H1 (cell line): Measurements from ENCODE around the gene MYBPHL. TPM values are rescaled to one million over a fixed set of nuclear protein-coding genes. Genes with fewer than 3 reads are reported as not detected.

Experiments
- BRCA1 ChIP-seq: IDR thresholded peaks from 2 replicates; pipeline ENCODE4 v1.6.1; 2012; ENCODE audit warnings: low read depth, low read length, improper control_type of control experiment
- FOSL1 ChIP-seq: IDR thresholded peaks from 2 replicates; pipeline ENCODE4 v1.6.1; 2011; ENCODE audit warnings: mild to moderate bottlenecking, low read depth, low read length, moderate library complexity; ENCODE audit not compliant: insufficient read depth
- JUND ChIP-seq: IDR thresholded peaks from 2 replicates; pipeline ENCODE4 v1.6.1; 2011; ENCODE audit warnings: mild to moderate bottlenecking, improper control_type of control experiment, low read length
- KDM4A ChIP-seq: IDR thresholded peaks from one replicate; pipeline ENCODE4 v1.7.1; 2012; ENCODE audit warnings: low read depth, mild to moderate bottlenecking, moderate library complexity, low read length, inconsistent platforms; ENCODE audit not compliant: severe bottlenecking
- KDM5A ChIP-seq: fragments of 200-600 bp; IDR thresholded peaks from 2 replicates; pipeline ENCODE4 v1.7.1; 2012; ENCODE audit warnings: mild to moderate bottlenecking, low read length, inconsistent platforms, mixed read lengths
- POLR2A ChIP-seq, 2 experiments: IDR thresholded peaks; 1 replicate in 1 of 2; 2 replicates in 1 of 2; pipeline ENCODE4 v1.6.1; 2011; ENCODE audit warnings: low read depth in 2 of 2, low read length in 2 of 2, mild to moderate bottlenecking in 2 of 2; ENCODE audit errors: control extremely low read depth in 1 of 2
- RFX5 ChIP-seq: IDR thresholded peaks from 2 replicates; pipeline ENCODE4 v1.6.1; 2011; ENCODE audit warnings: low read depth, low read length, improper control_type of control experiment, borderline replicate concordance
- TAF7 ChIP-seq: optimal IDR thresholded peaks from 2 replicates; pipeline ENCODE3; 2011; ENCODE audit warnings: low read depth, mild to moderate bottlenecking, inconsistent platforms, low read length, moderate library complexity, borderline replicate concordance
- polyA plus RNA-seq, 7 experiments: library from polyadenylated mRNA; depleted of rRNA in 3 of 7; stranded (reverse) in 5 of 7; unstranded in 2 of 7; fragments of >200 nt in 5 of 7; fragments of 200-250 nt in 2 of 7; gene quantifications; 1 replicate in 5 of 7; 2 replicates in 1 of 7; 4 replicates in 1 of 7; pipeline versions ENCODE4 v1.2.1 to v1.2.3, GENCODE V29; 2011 to 2013; ENCODE audit warnings: missing spikeins in 2 of 7, mixed read lengths in 2 of 7
- total RNA-seq: library from RNA; stranded (reverse); fragmentation: NEBNext Ultra II Directional; extraction: Animal tissue kit (Norgen Biotek cat#: 25700); gene quantifications from 2 replicates; pipeline ENCODE4 v1.2.1, GENCODE V29; 2021
- TF ChIP-seq, protein P1 (sequence below): fragments of 300-600 bp; sonication (generic); IDR thresholded peaks from 2 replicates; pipeline ENCODE4 v1.7.1; 2012; ENCODE audit warnings: low read length, moderate library complexity, mild to moderate bottlenecking, inconsistent platforms; ENCODE audit not compliant: insufficient replicate concordance
- TF ChIP-seq, protein P2 (sequence below): IDR thresholded peaks from 2 replicates; pipeline ENCODE4 v1.6.1; 2011; ENCODE audit warnings: low read depth, mild to moderate bottlenecking, low read length; ENCODE audit not compliant: insufficient read depth

MYBPHL gene
- total and polyA plus RNA-seq, 2 of the 8 experiments (the other 6 are each of a cell fraction or from before 2014, with no cell fraction given) = 0.24 to 0.30 TPM

DNA sequence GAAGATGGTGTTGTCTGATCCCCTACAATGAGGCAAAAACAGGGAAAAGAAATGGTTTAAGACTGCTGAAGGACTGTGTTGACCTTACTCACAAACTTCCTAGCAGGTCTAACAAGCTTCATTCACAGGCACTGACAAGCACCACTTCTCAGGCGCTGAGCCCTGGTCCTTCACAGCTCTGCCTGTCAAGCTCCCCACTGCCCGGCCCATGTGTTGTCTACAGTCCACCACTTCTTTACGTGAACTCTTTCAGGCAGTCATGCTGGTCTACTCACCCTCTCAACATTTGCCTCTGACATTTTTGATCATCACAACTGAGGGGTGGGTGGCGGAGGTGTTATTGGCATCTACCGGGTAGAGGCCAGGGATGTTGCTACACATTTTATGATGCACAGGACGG, 40.7 kb upstream of the MYBPHL start (continued):
- TF ChIP-seq, protein P1, sequence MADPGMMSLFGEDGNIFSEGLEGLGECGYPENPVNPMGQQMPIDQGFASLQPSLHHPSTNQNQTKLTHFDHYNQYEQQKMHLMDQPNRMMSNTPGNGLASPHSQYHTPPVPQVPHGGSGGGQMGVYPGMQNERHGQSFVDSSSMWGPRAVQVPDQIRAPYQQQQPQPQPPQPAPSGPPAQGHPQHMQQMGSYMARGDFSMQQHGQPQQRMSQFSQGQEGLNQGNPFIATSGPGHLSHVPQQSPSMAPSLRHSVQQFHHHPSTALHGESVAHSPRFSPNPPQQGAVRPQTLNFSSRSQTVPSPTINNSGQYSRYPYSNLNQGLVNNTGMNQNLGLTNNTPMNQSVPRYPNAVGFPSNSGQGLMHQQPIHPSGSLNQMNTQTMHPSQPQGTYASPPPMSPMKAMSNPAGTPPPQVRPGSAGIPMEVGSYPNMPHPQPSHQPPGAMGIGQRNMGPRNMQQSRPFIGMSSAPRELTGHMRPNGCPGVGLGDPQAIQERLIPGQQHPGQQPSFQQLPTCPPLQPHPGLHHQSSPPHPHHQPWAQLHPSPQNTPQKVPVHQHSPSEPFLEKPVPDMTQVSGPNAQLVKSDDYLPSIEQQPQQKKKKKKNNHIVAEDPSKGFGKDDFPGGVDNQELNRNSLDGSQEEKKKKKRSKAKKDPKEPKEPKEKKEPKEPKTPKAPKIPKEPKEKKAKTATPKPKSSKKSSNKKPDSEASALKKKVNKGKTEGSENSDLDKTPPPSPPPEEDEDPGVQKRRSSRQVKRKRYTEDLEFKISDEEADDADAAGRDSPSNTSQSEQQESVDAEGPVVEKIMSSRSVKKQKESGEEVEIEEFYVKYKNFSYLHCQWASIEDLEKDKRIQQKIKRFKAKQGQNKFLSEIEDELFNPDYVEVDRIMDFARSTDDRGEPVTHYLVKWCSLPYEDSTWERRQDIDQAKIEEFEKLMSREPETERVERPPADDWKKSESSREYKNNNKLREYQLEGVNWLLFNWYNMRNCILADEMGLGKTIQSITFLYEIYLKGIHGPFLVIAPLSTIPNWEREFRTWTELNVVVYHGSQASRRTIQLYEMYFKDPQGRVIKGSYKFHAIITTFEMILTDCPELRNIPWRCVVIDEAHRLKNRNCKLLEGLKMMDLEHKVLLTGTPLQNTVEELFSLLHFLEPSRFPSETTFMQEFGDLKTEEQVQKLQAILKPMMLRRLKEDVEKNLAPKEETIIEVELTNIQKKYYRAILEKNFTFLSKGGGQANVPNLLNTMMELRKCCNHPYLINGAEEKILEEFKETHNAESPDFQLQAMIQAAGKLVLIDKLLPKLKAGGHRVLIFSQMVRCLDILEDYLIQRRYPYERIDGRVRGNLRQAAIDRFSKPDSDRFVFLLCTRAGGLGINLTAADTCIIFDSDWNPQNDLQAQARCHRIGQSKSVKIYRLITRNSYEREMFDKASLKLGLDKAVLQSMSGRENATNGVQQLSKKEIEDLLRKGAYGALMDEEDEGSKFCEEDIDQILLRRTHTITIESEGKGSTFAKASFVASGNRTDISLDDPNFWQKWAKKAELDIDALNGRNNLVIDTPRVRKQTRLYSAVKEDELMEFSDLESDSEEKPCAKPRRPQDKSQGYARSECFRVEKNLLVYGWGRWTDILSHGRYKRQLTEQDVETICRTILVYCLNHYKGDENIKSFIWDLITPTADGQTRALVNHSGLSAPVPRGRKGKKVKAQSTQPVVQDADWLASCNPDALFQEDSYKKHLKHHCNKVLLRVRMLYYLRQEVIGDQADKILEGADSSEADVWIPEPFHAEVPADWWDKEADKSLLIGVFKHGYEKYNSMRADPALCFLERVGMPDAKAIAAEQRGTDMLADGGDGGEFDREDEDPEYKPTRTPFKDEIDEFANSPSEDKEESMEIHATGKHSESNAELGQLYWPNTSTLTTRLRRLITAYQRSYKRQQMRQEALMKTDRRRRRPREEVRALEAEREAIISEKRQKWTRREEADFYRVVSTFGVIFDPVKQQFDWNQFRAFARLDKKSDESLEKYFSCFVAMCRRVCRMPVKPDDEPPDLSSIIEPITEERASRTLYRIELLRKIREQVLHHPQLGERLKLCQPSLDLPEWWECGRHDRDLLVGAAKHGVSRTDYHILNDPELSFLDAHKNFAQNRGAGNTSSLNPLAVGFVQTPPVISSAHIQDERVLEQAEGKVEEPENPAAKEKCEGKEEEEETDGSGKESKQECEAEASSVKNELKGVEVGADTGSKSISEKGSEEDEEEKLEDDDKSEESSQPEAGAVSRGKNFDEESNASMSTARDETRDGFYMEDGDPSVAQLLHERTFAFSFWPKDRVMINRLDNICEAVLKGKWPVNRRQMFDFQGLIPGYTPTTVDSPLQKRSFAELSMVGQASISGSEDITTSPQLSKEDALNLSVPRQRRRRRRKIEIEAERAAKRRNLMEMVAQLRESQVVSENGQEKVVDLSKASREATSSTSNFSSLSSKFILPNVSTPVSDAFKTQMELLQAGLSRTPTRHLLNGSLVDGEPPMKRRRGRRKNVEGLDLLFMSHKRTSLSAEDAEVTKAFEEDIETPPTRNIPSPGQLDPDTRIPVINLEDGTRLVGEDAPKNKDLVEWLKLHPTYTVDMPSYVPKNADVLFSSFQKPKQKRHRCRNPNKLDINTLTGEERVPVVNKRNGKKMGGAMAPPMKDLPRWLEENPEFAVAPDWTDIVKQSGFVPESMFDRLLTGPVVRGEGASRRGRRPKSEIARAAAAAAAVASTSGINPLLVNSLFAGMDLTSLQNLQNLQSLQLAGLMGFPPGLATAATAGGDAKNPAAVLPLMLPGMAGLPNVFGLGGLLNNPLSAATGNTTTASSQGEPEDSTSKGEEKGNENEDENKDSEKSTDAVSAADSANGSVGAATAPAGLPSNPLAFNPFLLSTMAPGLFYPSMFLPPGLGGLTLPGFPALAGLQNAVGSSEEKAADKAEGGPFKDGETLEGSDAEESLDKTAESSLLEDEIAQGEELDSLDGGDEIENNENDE = no peak
- TF ChIP-seq BRCA1 (no peak), POLR2A (IDR thresholded peaks at IDR 0.05; ENCODE audit: control extremely low read depth in 1 of 2, low read depth in 2 of 2, low read length in 2 of 2) (no peak), KDM4A (no peak), JUND (no peak), FOSL1 (no peak), RFX5 (no peak), KDM5A (no peak), TAF7 (no peak)
- TF ChIP-seq, protein P2, sequence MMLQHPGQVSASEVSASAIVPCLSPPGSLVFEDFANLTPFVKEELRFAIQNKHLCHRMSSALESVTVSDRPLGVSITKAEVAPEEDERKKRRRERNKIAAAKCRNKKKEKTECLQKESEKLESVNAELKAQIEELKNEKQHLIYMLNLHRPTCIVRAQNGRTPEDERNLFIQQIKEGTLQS = no peak
